ENCODE data around the gene HRH2.

Gene HRH2

GRCh38 chr5:175682664-175683063 is 24.8 kb downstream of the HRH2 start:
- Histone ChIP-seq H3K36me3 (ENCODE audit: insufficient read depth, low read length) (no peaks in the 10 kb centered on the region), H3K9ac (ENCODE audit: low read length) (no peak overlapping the region), H3K79me2 (ENCODE audit: insufficient read depth, low read length) (no peaks in the 10 kb centered on the region), H3K4me3 (ENCODE audit: low read depth, low read length, poor library complexity, severe bottlenecking) (no peak overlapping the region), H3K9me3 (ENCODE audit: low read length) (no peaks in the 10 kb centered on the region), H3K27ac (ENCODE audit: low read depth, low read length, poor library complexity, severe bottlenecking) (no peak overlapping the region), H3K9me2 (ENCODE audit: low read depth, low read length) (no peaks in the 10 kb centered on the region), H3K27me3 (ENCODE audit: insufficient read depth, low read length) (no peaks in the 10 kb centered on the region), H2AFZ (ENCODE audit: low read length) (no peak overlapping the region), H4K20me1 (ENCODE audit: insufficient read depth, low read length) (no peaks in the 10 kb centered on the region), H3F3A (ENCODE audit: insufficient read depth, low read length) (no peaks in the 10 kb centered on the region), H3K4me2 (ENCODE audit: low read length) (no peak overlapping the region), H3K4me1 (ENCODE audit: insufficient read depth, low read length, severe bottlenecking) (no peaks in the 10 kb centered on the region)
- TF ChIP-seq CTCF (IDR thresholded peaks at IDR 0.05; ENCODE audit: low read length) (no peak), EZH2 (IDR thresholded peaks at IDR 0.05; ENCODE audit: borderline replicate concordance, low read length) (no peak)

GRCh38 chr5:175683231-175683630 is 25.4 kb downstream of the HRH2 start:
- H2AFZ ChIP-seq (ENCODE audit: low read length): no peak overlapping the region
- H3K9me3 ChIP-seq (ENCODE audit: low read length): no peaks in the 10 kb centered on the region
- H3K4me3 ChIP-seq (ENCODE audit: low read depth, low read length, poor library complexity, severe bottlenecking): no peak overlapping the region
- H3F3A ChIP-seq (ENCODE audit: insufficient read depth, low read length): no peaks in the 10 kb centered on the region
- no peak overlapping the region for H3K27ac ChIP-seq (ENCODE audit: low read depth, low read length, poor library complexity, severe bottlenecking)
- H3K9ac ChIP-seq (ENCODE audit: low read length): no peak overlapping the region
- no peaks in the 10 kb centered on the region for H3K79me2 ChIP-seq (ENCODE audit: insufficient read depth, low read length)
- H3K9me2 ChIP-seq (ENCODE audit: low read depth, low read length): no peaks in the 10 kb centered on the region
- H3K27me3 ChIP-seq (ENCODE audit: insufficient read depth, low read length): no peaks in the 10 kb centered on the region
- H3K4me1 ChIP-seq (ENCODE audit: insufficient read depth, low read length, severe bottlenecking): no peaks in the 10 kb centered on the region
- TF ChIP-seq CTCF (IDR thresholded peaks at IDR 0.05; ENCODE audit: low read length): no peak
- no peak for TF ChIP-seq EZH2 (IDR thresholded peaks at IDR 0.05; ENCODE audit: borderline replicate concordance, low read length)
- no peaks in the 10 kb centered on the region for H3K36me3 ChIP-seq (ENCODE audit: insufficient read depth, low read length)
- H3K4me2 ChIP-seq (ENCODE audit: low read length): no peak overlapping the region
- H4K20me1 ChIP-seq (ENCODE audit: insufficient read depth, low read length): no peaks in the 10 kb centered on the region

- Histone ChIP-seq H3F3A (ENCODE audit: insufficient read depth, low read length) (no peaks in the 10 kb centered on the region), H3K9me2 (ENCODE audit: low read depth, low read length) (no peaks in the 10 kb centered on the region), H3K9ac (ENCODE audit: low read length) (no peak overlapping the region), H3K27ac (ENCODE audit: low read depth, low read length, poor library complexity, severe bottlenecking) (no peak overlapping the region), H3K27me3 (ENCODE audit: insufficient read depth, low read length) (no peaks in the 10 kb centered on the region), H3K4me2 (ENCODE audit: low read length) (no peak overlapping the region), H3K9me3 (ENCODE audit: low read length) (no peaks in the 10 kb centered on the region), H3K79me2 (ENCODE audit: insufficient read depth, low read length) (no peaks in the 10 kb centered on the region), H4K20me1 (ENCODE audit: insufficient read depth, low read length) (no peaks in the 10 kb centered on the region), H2AFZ (ENCODE audit: low read length) (no peak overlapping the region), H3K4me1 (ENCODE audit: insufficient read depth, low read length, severe bottlenecking) (no peaks in the 10 kb centered on the region), H3K36me3 (ENCODE audit: insufficient read depth, low read length) (no peaks in the 10 kb centered on the region), H3K4me3 (ENCODE audit: low read depth, low read length, poor library complexity, severe bottlenecking) (no peak overlapping the region)
- TF ChIP-seq CTCF (IDR thresholded peaks at IDR 0.05; ENCODE audit: low read length) (no peak), EZH2 (IDR thresholded peaks at IDR 0.05; ENCODE audit: borderline replicate concordance, low read length) (no peak)
Observed at GRCh38 chr5:175683921-175684320, 26.1 kb downstream of the HRH2 start.

All from OCI-LY1 (cell line).